SK-N-MC (cell line): ENCODE results near the gene ACOT12.

Experiments
- EZH2 ChIP-seq: fragments of 200-600 bp; sonication (generic); IDR thresholded peaks from one replicate; pipeline ENCODE4 v1.6.1; 2017; ENCODE audit warnings: antibody characterized with exemption
- FOXP2 ChIP-seq: optimal IDR thresholded peaks from 2 replicates; pipeline ENCODE3; 2011; ENCODE audit warnings: mild to moderate bottlenecking, moderate library complexity; ENCODE audit not compliant: insufficient read depth; ENCODE audit errors: extremely low read length, control extremely low read depth
- POLR2AphosphoS5 ChIP-seq: IDR thresholded peaks from 2 replicates; pipeline ENCODE4 v1.6.1; 2012; ENCODE audit warnings: mild to moderate bottlenecking, low read depth, low read length, borderline replicate concordance

GRCh38 chr5:81426359-81427030 is 32.6 kb upstream of the ACOT12 start:
- TF ChIP-seq EZH2 (no peak), POLR2AphosphoS5 (no peak), FOXP2 (no peak)
